Right hindlimb (tissue), 1 donor: ENCODE results near the gene LMBR1.
"Not testable (repeated sequence)": the region's sequence is repeated elsewhere in the genome, so short reads cannot be mapped to it uniquely, and the experiment has no call there.

Experiments used
- DNase-seq: peaks from one replicate; pipeline ENCODE4 v3.0.0-alpha.2; 2018

Gene LMBR1

DNA sequence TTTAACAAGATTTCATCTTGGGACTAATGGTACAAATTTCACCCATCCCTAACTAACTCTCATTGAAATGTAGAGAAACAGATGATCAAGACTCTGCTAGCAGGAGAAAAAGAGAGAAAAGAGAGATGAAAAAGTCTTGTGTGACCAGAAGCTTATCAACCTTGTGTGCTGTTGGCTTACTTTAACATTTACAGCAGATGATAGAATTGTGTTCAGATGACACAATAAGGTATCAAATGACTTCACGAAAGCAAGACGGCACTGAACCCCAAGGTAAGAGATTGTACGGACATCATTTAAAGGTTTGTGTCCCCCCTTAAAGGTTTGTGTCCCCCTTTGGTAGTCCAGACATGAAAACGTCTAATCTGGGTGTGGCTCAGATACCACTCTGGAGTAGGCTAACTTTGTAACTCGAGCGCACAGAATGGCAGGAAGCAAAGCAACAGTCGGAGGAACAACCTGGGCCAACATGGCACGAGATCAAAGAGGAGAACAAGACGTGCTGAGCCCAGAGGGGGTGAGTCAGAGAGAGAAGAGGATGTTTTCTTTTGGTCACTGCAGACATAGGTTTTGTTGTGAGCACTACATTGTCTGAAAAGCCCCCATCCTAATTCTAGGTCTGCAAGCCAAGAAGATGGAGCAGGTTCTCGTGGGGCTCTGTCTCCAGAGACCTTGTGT, 10.4 kb upstream of the LMBR1 start:
- DNase-seq, result no peak

- DNase-seq, result not testable (repeated sequence)
Measured at GRCh38 chr7:156900093-156900492, 7.1 kb upstream of the LMBR1 start.

- DNase-seq, result no peak
Measured at GRCh38 chr7:156898938-156899337, 6.0 kb upstream of the LMBR1 start.

- DNase-seq, result no peak
Measured at GRCh38 chr7:156897673-156898072, 4.7 kb upstream of the LMBR1 start.

GRCh38 chr7:156896388-156897022, 3.5 kb upstream of the LMBR1 start:
- no peak for DNase-seq

DNA sequence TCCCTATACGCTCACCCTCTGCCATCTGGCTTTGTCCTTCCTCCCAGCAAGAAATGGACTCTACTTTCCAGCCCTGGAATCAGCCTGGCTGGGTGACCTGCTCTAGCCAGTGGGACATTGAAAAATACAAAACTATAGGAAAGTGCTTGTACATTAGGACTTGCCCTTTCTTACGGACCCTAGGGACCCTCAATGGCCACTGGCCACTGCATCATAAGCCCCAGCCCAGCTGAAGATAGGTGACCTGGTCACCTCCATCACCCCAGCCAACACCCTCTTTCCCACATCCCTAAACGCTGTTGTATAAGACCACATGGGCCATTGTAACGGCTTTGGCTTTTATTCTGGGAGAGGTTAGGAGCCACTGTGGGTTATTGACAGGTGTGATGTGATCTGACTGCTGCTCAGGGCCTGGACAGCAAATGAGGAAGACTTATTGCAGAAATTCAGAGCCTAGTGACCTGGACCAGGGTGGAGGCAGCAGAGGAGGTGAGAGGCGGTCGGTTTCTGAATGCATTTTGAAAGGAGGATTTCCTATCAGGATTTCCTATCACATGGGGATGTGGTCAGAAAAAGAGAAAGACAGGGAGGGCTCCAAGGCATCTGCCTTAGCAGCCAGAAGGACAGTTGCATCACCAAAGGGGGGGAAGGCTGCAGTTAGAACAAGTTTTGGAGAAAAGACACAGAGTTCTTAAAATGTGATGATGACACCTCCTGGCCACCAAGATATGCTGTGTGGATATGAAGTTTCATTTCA, 2.2 kb upstream of the LMBR1 start:
- DNase-seq, result no peak

GRCh38 chr7:156892081-156892800, 742 bp downstream of the LMBR1 start:
- peak; percentile 68 for DNase-seq

- no peak for DNase-seq
Measured at GRCh38 chr7:156889746-156890145, 3.2 kb downstream of the LMBR1 start.

- DNase-seq, result no peak
Measured at GRCh38 chr7:156889089-156889488, 3.9 kb downstream of the LMBR1 start.

DNA sequence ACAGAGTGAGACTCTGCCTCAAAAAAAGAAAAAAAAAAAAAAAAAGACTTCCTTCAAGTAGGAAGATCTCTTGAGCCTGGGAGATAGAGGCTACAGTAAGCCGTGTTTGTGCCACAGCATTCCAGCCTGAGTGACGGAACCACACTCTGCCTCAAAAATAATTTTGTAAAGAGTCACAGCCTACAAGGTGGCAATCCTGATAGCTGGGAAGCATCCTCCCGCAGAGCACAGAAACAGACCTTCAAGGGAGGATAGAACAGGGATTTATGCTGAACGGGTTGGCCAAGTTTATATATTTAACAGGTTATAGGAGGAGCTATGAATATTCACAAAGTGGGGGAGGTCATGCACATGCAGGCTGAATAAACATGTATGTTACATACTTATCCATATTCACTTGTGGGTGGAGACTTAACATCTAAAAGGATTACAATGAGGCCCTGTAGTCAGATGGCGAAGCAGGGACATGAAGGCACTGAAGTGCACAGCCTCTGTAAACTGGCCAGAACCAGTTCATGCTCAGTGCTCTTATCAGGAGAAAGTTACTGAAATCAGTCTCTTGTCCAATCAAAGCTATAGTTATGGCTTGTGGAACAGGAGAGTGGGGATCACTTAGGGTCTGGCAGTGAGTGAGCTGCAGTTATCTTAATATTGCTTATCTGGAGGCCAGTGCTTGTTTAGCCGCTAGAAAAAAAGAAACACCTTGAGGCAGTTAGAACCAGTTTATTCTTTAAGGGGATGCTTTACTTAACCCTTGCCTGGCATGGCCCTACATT, 6.8 kb downstream of the LMBR1 start:
- no peak for DNase-seq

DNA sequence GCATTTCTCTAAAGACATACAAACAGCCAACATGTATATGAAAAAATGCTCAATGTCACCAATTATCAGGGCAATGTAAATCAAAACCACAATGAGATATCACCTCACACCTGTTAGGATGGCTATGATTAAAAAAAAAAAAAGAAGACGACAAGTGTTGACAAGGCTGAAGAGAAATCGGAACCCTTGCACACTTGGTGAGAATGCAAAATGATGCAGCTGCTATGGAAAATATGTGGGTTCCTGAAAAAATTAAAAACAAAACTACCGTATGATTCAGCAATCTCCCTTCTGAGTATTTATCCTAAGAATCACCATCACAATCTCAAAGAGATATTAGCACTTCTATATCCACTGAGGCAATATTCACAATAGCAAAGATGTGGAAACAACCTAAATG, 11.3 kb downstream of the LMBR1 start:
- no peak for DNase-seq

GRCh38 chr7:156875766-156876165, 17.2 kb downstream of the LMBR1 start:
- no peak for DNase-seq

DNA sequence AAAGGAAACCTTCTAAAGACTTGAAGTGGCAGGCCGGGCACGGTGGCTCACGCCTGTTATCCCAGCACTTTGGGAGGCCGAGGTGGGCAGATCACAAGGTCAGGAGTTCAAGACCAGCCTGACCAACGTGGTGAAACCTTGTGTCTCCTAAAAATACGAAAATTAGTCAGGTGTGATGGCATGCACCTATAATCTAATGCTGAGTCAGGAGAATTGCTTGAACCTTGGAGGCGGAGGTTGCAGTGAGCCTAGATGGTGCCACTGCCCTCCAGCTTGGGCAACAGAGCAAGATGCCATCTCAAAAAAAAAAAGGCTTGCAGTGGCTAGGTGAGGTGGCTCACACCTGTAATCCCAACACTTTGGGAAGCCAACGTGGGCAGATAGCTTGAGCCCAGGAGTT, 24.6 kb downstream of the LMBR1 start:
- DNase-seq, result not testable (repeated sequence)

DNA sequence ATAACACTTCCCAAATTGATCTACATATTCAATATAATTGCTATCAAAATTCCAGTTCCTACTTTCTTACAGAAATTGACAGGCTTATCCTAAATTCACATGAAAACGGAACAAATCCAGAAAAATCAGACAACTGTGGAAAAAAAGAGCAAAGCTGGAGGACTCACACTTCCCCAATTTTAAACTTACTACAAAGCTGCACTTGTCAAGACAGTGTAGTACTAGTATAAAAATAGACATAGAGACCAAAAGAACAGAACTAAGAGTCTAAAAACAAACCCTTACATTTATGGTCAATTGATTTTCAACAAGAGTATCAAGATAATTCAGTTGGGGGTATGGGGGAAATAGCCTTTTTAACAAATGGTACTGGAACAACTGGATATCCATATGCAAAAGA, 27.5 kb downstream of the LMBR1 start:
- DNase-seq, result no peak

GRCh38 chr7:156862022-156862421, 31.0 kb downstream of the LMBR1 start:
- not testable (repeated sequence) for DNase-seq

- no peak for DNase-seq
Measured at GRCh38 chr7:156861212-156861611, 31.8 kb downstream of the LMBR1 start.

DNA sequence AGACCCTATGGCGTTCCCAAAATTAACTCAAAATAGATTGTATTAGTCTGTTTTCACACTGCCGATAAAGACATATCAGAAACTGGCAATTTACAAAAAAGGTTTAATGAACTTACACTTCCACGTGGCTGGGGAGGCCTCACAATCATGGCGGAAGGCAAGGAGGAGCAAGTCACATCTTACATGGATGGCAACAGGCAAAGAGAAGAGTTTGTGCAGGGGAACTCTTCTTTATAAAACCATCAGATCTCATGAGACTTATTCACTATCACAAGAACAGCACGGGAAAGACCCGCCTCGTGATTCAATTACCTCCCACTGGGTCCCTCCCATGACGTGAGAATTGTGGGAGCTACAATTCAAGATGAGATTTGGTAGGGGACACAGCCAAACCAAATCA, 32.9 kb downstream of the LMBR1 start:
- not testable (repeated sequence) for DNase-seq

GRCh38 chr7:156858523-156858922, 34.5 kb downstream of the LMBR1 start:
- DNase-seq, result no peak

- no peak for DNase-seq
Measured at GRCh38 chr7:156857757-156858156, 35.2 kb downstream of the LMBR1 start.

GRCh38 chr7:156854654-156855053, 38.3 kb downstream of the LMBR1 start:
- no peak for DNase-seq

GRCh38 chr7:156848979-156849378, 44.0 kb downstream of the LMBR1 start:
- DNase-seq, result no peak

- DNase-seq, result no peak
Measured at GRCh38 chr7:156845379-156846101, 47.4 kb downstream of the LMBR1 start.
